ENCODE measurements around the gene MEIOSIN. TPM values are rescaled to one million over a fixed set of nuclear protein-coding genes. Genes with fewer than 3 reads are reported as not detected.

Gene MEIOSIN
- total and polyA plus RNA-seq, 2 of the 4 experiments (the other 2 are of a cell fraction), result not detected

GRCh38 chr19:45778010-45778661, 44.9 kb downstream of the MEIOSIN start:
- H2AFZ ChIP-seq (replicated peaks; ENCODE audit: low read length, poor library complexity), result no peak overlapping the region
- H3K9ac ChIP-seq (ENCODE audit: low read depth, low read length), result no peak overlapping the region
- H2BK20ac ChIP-seq (ENCODE audit: low read depth, low read length), result no peak overlapping the region
- in situ Hi-C loops (cut with MboI; ENCODE audit: low sequenced_read_pairs), result no loop called here
- H3K23ac ChIP-seq (ENCODE audit: low read depth, low read length), result no peak overlapping the region
- TF ChIP-seq SMC3 (IDR thresholded peaks at IDR 0.05; ENCODE audit: low read depth, low read length), result no peak
- TF ChIP-seq BHLHE40 (IDR thresholded peaks at IDR 0.05; ENCODE audit: low read depth, low read length), result no peak
- peaks cover 19 to 55% of the 10 kb centered on the region in 2 experiments for H3K79me1 ChIP-seq (ENCODE audit: low read depth in 1 of 2, low read length in 2 of 2)
- 98% methylated on average over 13 of the region's 28 CpGs; no CpG with 5 or more reads in 1 of the 2 experiments for WGBS, 2 experiments (ENCODE audit: extremely low coverage in 2 of 2, insufficient read length in 1 of 2)
- DNase-seq (no peak), ATAC-seq (ENCODE audit: low read depth) (no peak)
- dilution Hi-C loops (cut with HindIII; ENCODE audit: low sequenced_read_pairs, unreplicated experiment), result no loop called here
- no peak overlapping the region for H2BK120ac ChIP-seq (ENCODE audit: low read depth, low read length)
- no peak overlapping the region for H3K4me3 ChIP-seq (ENCODE audit: insufficient read depth, low read depth, low read length)
- peaks cover 18% of the 10 kb centered on the region for H3K4me1 ChIP-seq (ENCODE audit: control insufficient read depth, insufficient read depth, low read length)
- H4K5ac ChIP-seq (ENCODE audit: low read depth, low read length), result no peak overlapping the region
- no peak overlapping the region for H3K27ac ChIP-seq (ENCODE audit: insufficient read depth, low read length)
- no peaks in the 10 kb centered on the region for H3K9me3 ChIP-seq (ENCODE audit: control insufficient read depth, insufficient read depth, low read length)
- no peak overlapping the region for H2AK5ac ChIP-seq (ENCODE audit: low read depth, low read length)
- H3K56ac ChIP-seq (ENCODE audit: extremely low read depth, insufficient read depth, low read length), result no peak overlapping the region
- no peak overlapping the region for H4K8ac ChIP-seq (ENCODE audit: low read depth in 2 of 2, low read length in 2 of 2)
- peaks cover 33% of the 10 kb centered on the region for H3K36me3 ChIP-seq (ENCODE audit: control insufficient read depth, insufficient read depth, low read length)
- no peak overlapping the region for H3K4ac ChIP-seq (ENCODE audit: low read depth, low read length)
- CTCF ChIA-PET, result interaction anchor here (0.6 kb wide), 1 partner anchor 9 kb away, joined by 6 read pairs; the partner anchor contains the start of gene SIX5
- H2AK9ac ChIP-seq (replicated peaks; ENCODE audit: low read depth, low read length, poor library complexity), result no peak overlapping the region
- no peak overlapping the region for H2BK5ac ChIP-seq (ENCODE audit: low read depth, low read length, poor library complexity, severe bottlenecking)
- peaks cover 30% of the 10 kb centered on the region for H4K20me1 ChIP-seq (ENCODE audit: insufficient read depth, low read length)
- H4K91ac ChIP-seq (ENCODE audit: insufficient read depth, low read depth, low read length), result no peak overlapping the region
- intact Hi-C loops (cut with micrococcal nuclease), result no loop called here
- H3K9me1 ChIP-seq (ENCODE audit: insufficient read depth, low read length), result peaks cover 10% of the 10 kb centered on the region
- H3K27me3 ChIP-seq (ENCODE audit: control insufficient read depth, insufficient read depth, low read length), result no peaks in the 10 kb centered on the region
- POLR2A ChIA-PET (ENCODE audit: unreplicated experiment), result no interaction called here
- no peak overlapping the region for H2BK15ac ChIP-seq (ENCODE audit: low read depth, low read length)
- BruUV-seq (replicated peaks), result no TSS peak
- H3K4me2 ChIP-seq (ENCODE audit: low read depth, low read length), result no peak overlapping the region
- no peak overlapping the region for H3K18ac ChIP-seq (ENCODE audit: low read depth, low read length)
- no peak overlapping the region for H3K14ac ChIP-seq (replicated peaks; ENCODE audit: low read depth, low read length)
